Caco-2 (cell line): ENCODE data around the gene GPRIN1. TPM values are rescaled to one million over a fixed set of nuclear protein-coding genes. Genes with fewer than 3 reads are reported as not detected.

ENCODE experiments used
- Bru-seq: library from RNA; stranded (reverse); fragments of 400-500 nt; gene quantifications from one replicate; lab custom pipeline; 2021; lab: Mats Ljungman, UMichigan
- BruChase-seq, 2 experiments: library from RNA; stranded (reverse); fragments of 400-500 nt; gene quantifications; one replicate each; lab custom pipeline; 2021; lab: Mats Ljungman, UMichigan
- BruUV-seq: library from RNA; stranded (reverse); fragments of 400-500 nt; replicated peaks from 2 replicates; lab custom pipeline; 2021; lab: Mats Ljungman, UMichigan
- CTCF ChIA-PET: fragments of 300-600 bp; sonication (Branson Sonifier 250); formaldehyde crosslinking; loops from one replicate; lab custom pipeline; 2022; ENCODE audit warnings: antibody characterized with exemption; lab: Charles Lee
- POLR2A ChIA-PET: fragments of 300-600 bp; sonication (Branson Sonifier 250); formaldehyde crosslinking; loops from one replicate; lab custom pipeline; 2022; ENCODE audit warnings: antibody characterized with exemption; lab: Charles Lee
- DNase-seq, 2 experiments: peaks; one replicate each; pipeline versions ENCODE4 v3.0.0 to v3.0.0-alpha.2; 2020 to 2022
- H3K27me3 ChIP-seq: replicated peaks from 2 replicates; pipeline ENCODE4 v1.6.0; 2011; ENCODE audit warnings: low read length; ENCODE audit not compliant: control insufficient read depth, insufficient read depth
- H3K36me3 ChIP-seq: 2 replicates; pipeline ENCODE4 v1.5.1; 2011; ENCODE audit warnings: low read length; ENCODE audit not compliant: control insufficient read depth, insufficient read depth
- H3K4me1 ChIP-seq: fragments of 250-450 bp; sonication (Bioruptor Pico); 2 replicates; pipeline ENCODE4 v1.5.1; 2020; ENCODE audit warnings: mild to moderate bottlenecking
- H3K4me3 ChIP-seq: 2 replicates; pipeline ENCODE4 v1.5.1; 2011; ENCODE audit warnings: low read depth, mild to moderate bottlenecking, control low read depth, low read length
- H3K9me3 ChIP-seq: fragments of 250-450 bp; sonication (Bioruptor Pico); 2 replicates; pipeline ENCODE4 v1.5.1; 2020; ENCODE audit warnings: mild to moderate bottlenecking, moderate library complexity
- H3K27ac Mint-ChIP-seq: one replicate; pipeline ENCODE4 v1.8.0; 2022; ENCODE audit warnings: mixed read lengths; ENCODE audit not compliant: unreplicated experiment
- H3K27me3 Mint-ChIP-seq: one replicate; pipeline ENCODE4 v1.8.0; 2022; ENCODE audit warnings: mixed read lengths; ENCODE audit not compliant: insufficient read depth, unreplicated experiment
- H3K36me3 Mint-ChIP-seq: one replicate; pipeline ENCODE4 v1.8.0; 2022; ENCODE audit warnings: mild to moderate bottlenecking, mixed read lengths; ENCODE audit not compliant: insufficient read depth, unreplicated experiment
- H3K4me1 Mint-ChIP-seq: one replicate; pipeline ENCODE4 v1.8.0; 2022; ENCODE audit warnings: low read depth, mixed read lengths; ENCODE audit not compliant: unreplicated experiment
- H3K4me3 Mint-ChIP-seq: one replicate; pipeline ENCODE4 v1.8.0; 2022; ENCODE audit warnings: mild to moderate bottlenecking, moderate library complexity, mixed read lengths; ENCODE audit not compliant: unreplicated experiment
- H3K9me3 Mint-ChIP-seq: one replicate; pipeline ENCODE4 v1.8.0; 2022; ENCODE audit warnings: mixed read lengths; ENCODE audit not compliant: unreplicated experiment
- intact Hi-C: fragments of 100-400 bp; cut with micrococcal nuclease; formaldehyde crosslinking; loops from one replicate; pipeline ENCODE4 v1.10.0; 2022; ENCODE audit not compliant: unreplicated experiment
- long read RNA-seq: library from polyadenylated mRNA; stranded (forward); transcript quantifications from one replicate; pipeline ENCODE4 v2.0.0, GENCODE V29; 2022
- total RNA-seq: library from RNA; stranded (reverse); gene quantifications from 2 replicates; pipeline ENCODE4 v1.2.3, GENCODE V29; 2022
- TF ChIP-seq, protein P1 (sequence below), 2 experiments: fragments of 200-600 bp in 1 of 2; IDR thresholded peaks; 1 replicate in 1 of 2; 2 replicates in 1 of 2; pipeline versions ENCODE4 v1.5.1 to v1.8.0; 2011 to 2022; ENCODE audit warnings: antibody characterized with exemption in 1 of 2, control low read depth in 1 of 2, inconsistent platforms in 1 of 2, low read depth in 1 of 2, low read length in 1 of 2, mild to moderate bottlenecking in 1 of 2, moderate library complexity in 1 of 2; ENCODE audit not compliant: insufficient read depth in 1 of 2, severe bottlenecking in 1 of 2, unreplicated experiment in 1 of 2

Gene GPRIN1
- total RNA-seq (3.9 and 5.2 TPM in 2 replicates), Bru-seq, nascent RNA (percentile 44 among the genes with signal in this experiment), BruChase-seq, experiment 1, labeled RNA remaining after a 2-hour chase (percentile 50 among the genes with signal in this experiment), BruChase-seq, experiment 2, labeled RNA remaining after a 6-hour chase (percentile 45 among the genes with signal in this experiment)
- long read RNA-seq, full-length matches to known transcripts, result 3 of 4 reads
- long read RNA-seq, partial matches to known transcripts, result 0 of 4 reads
- long read RNA-seq, other reads (novel, unspliced or antisense), result 1 of 4 reads

- ChIA-PET POLR2A (no interaction called here), CTCF (no interaction called here)
- DNase-seq, result peak in 1 of 2 experiments; percentile 88
- peaks cover 9% of the 10 kb centered on the region for H3K36me3 Mint-ChIP-seq
- peak within 1 kb of the TSS; percentile 83 for H3K4me3 Mint-ChIP-seq
- Histone ChIP-seq H3K9me3 (no peaks in the 10 kb centered on the region), H3K27me3 (no peaks in the 10 kb centered on the region), H3K36me3 (no peaks in the 10 kb centered on the region), H3K4me3 (peak within 1 kb of the TSS; percentile 60), H3K4me1 (0 out of 2 replicates have a peak, but pooled peaks cover 6% of the 10 kb centered on the region)
- no TSS peak for BruUV-seq
- peaks cover 10% of the 10 kb centered on the region for H3K27me3 Mint-ChIP-seq
- H3K9me3 Mint-ChIP-seq, result no peaks in the 10 kb centered on the region
- H3K4me1 Mint-ChIP-seq, result peaks cover 8% of the 10 kb centered on the region
- H3K27ac Mint-ChIP-seq, result no peak within 1 kb of the TSS
- intact Hi-C loops, result no loop called here
- TF ChIP-seq, protein P1, sequence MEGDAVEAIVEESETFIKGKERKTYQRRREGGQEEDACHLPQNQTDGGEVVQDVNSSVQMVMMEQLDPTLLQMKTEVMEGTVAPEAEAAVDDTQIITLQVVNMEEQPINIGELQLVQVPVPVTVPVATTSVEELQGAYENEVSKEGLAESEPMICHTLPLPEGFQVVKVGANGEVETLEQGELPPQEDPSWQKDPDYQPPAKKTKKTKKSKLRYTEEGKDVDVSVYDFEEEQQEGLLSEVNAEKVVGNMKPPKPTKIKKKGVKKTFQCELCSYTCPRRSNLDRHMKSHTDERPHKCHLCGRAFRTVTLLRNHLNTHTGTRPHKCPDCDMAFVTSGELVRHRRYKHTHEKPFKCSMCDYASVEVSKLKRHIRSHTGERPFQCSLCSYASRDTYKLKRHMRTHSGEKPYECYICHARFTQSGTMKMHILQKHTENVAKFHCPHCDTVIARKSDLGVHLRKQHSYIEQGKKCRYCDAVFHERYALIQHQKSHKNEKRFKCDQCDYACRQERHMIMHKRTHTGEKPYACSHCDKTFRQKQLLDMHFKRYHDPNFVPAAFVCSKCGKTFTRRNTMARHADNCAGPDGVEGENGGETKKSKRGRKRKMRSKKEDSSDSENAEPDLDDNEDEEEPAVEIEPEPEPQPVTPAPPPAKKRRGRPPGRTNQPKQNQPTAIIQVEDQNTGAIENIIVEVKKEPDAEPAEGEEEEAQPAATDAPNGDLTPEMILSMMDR (IDR thresholded peaks at IDR 0.05; ENCODE audit: insufficient read depth in 1 of 2, low read depth in 1 of 2, low read length in 1 of 2, severe bottlenecking in 1 of 2, unreplicated experiment in 1 of 2), result peak in 1 of 2 experiments; percentile 21
Observed at GRCh38 chr5:176609724-176610434, at the start of gene GPRIN1. TSS of gene GPRIN1 (minus strand) at chr5:176610156. CDS start at chr5:176599834, 10,322 bp downstream.

GRCh38 chr5:176659512-176659839 is 49.5 kb upstream of the GPRIN1 start:
- Mint-ChIP-seq H3K9me3 (no peaks in the 10 kb centered on the region), H3K4me3 (no peak overlapping the region), H3K27me3 (peaks cover 3% of the 10 kb centered on the region), H3K36me3 (no peaks in the 10 kb centered on the region), H3K27ac (no peak overlapping the region), H3K4me1 (no peaks in the 10 kb centered on the region)
- ChIA-PET CTCF (interaction anchor here (0.6 to 2.3 kb wide), 6 partner anchors 29 to 1717 kb away, joined by 3 to 10 read pairs (median 5); partner anchors contain the start of genes EIF4E1B and SNCB), POLR2A (no interaction called here)
- Histone ChIP-seq H3K27me3 (no peaks in the 10 kb centered on the region), H3K4me3 (no peak overlapping the region), H3K36me3 (no peaks in the 10 kb centered on the region; the same call in 1 of the 2 replicates), H3K4me1 (no peaks in the 10 kb centered on the region), H3K9me3 (no peaks in the 10 kb centered on the region)
- BruUV-seq, result no TSS peak
- no peak for DNase-seq
- TF ChIP-seq, protein P1 (IDR thresholded peaks at IDR 0.05; ENCODE audit: insufficient read depth in 1 of 2, low read depth in 1 of 2, low read length in 1 of 2, severe bottlenecking in 1 of 2, unreplicated experiment in 1 of 2), result no peak
- intact Hi-C loops, result no loop called here

- Mint-ChIP-seq H3K27me3 (no peaks in the 10 kb centered on the region), H3K4me1 (no peaks in the 10 kb centered on the region), H3K27ac (no peak overlapping the region), H3K4me3 (no peak overlapping the region), H3K36me3 (no peaks in the 10 kb centered on the region), H3K9me3 (no peaks in the 10 kb centered on the region)
- POLR2A ChIA-PET, result no interaction called here
- Histone ChIP-seq H3K4me1 (no peaks in the 10 kb centered on the region), H3K27me3 (no peaks in the 10 kb centered on the region), H3K4me3 (no peak overlapping the region), H3K36me3 (no peaks in the 10 kb centered on the region; the same call in 1 of the 2 replicates), H3K9me3 (no peaks in the 10 kb centered on the region)
- TF ChIP-seq, protein P1 (IDR thresholded peaks at IDR 0.05; ENCODE audit: insufficient read depth in 1 of 2, low read depth in 1 of 2, low read length in 1 of 2, severe bottlenecking in 1 of 2, unreplicated experiment in 1 of 2), result no peak
- DNase-seq, result no peak
- intact Hi-C loops, result no loop called here
- no TSS peak for BruUV-seq
- CTCF ChIA-PET, result interaction anchor here (0.6 to 2.3 kb wide), 2 partner anchors 43 to 412 kb away, joined by 5 to 7 read pairs; no protein-coding TSS in a partner anchor
Observed at GRCh38 chr5:176658817-176659511, 49.0 kb upstream of the GPRIN1 start.
